SK-N-SH treated with all-trans-retinoic acid at 6 μM for 48 hours (cell line): Measurements from ENCODE around the gene ACSL1.

Experiments
- ATAC-seq: fragments of 200-7000 bp; cut with Tn5 transposase; 3 replicates; pipeline ENCODE4 v1.9.1; 2020; ENCODE audit warnings: mild to moderate bottlenecking, moderate library complexity
- ARNTL ChIP-seq: fragments of 450-650 bp; formaldehyde crosslinking; IDR thresholded peaks from 2 replicates; pipeline ENCODE4 v1.5.0; 2020; ENCODE audit warnings: low read depth, mild to moderate bottlenecking, moderate library complexity, borderline replicate concordance
- BACH2 ChIP-seq: fragments of 250-450 bp; sonication (Bioruptor Pico); IDR thresholded peaks from 2 replicates; pipeline ENCODE4 v1.9.0; 2021; ENCODE audit warnings: mild to moderate bottlenecking, borderline replicate concordance
- CSDC2 ChIP-seq: fragments of 250-450 bp; sonication (Bioruptor Pico); IDR thresholded peaks from 2 replicates; pipeline ENCODE4 v1.5.0; 2020; ENCODE audit warnings: mild to moderate bottlenecking, moderate library complexity
- ESRRG ChIP-seq: fragments of 250-450 bp; sonication (Bioruptor Pico); IDR thresholded peaks from 2 replicates; pipeline ENCODE4 v1.6.1; 2021; ENCODE audit warnings: mild to moderate bottlenecking
- GLIS3 ChIP-seq: fragments of 250-450 bp; sonication (Bioruptor Pico); IDR thresholded peaks from 2 replicates; pipeline ENCODE4 v1.5.0; 2020; ENCODE audit warnings: mild to moderate bottlenecking, moderate library complexity
- ISL1 ChIP-seq: fragments of 250-450 bp; sonication (Bioruptor Pico); IDR thresholded peaks from 2 replicates; pipeline ENCODE4 v2.1.2; 2022; ENCODE audit warnings: mild to moderate bottlenecking, moderate library complexity
- OSR1 ChIP-seq: fragments of 250-450 bp; sonication (Bioruptor Pico); IDR thresholded peaks from 2 replicates; pipeline ENCODE4 v1.8.0; 2022; ENCODE audit warnings: moderate library complexity, mild to moderate bottlenecking, inconsistent platforms
- PPARA ChIP-seq: fragments of 250-450 bp; sonication (Bioruptor Pico); IDR thresholded peaks from 2 replicates; pipeline ENCODE4 v1.5.0; 2020; ENCODE audit warnings: mild to moderate bottlenecking, borderline replicate concordance
- RARB ChIP-seq: fragments of 250-450 bp; sonication (Bioruptor Pico); IDR thresholded peaks from 2 replicates; pipeline ENCODE4 v1.8.0; 2021; ENCODE audit warnings: mild to moderate bottlenecking, moderate library complexity
- SNAI2 ChIP-seq: fragments of 250-450 bp; sonication (Bioruptor Pico); IDR thresholded peaks from 2 replicates; pipeline ENCODE4 v1.5.0; 2020; ENCODE audit warnings: mild to moderate bottlenecking, moderate library complexity
- TCF4 ChIP-seq: fragments of 250-450 bp; sonication (Bioruptor Pico); IDR thresholded peaks from 2 replicates; pipeline ENCODE4 v1.8.0; 2021; ENCODE audit warnings: mild to moderate bottlenecking, moderate library complexity, borderline replicate concordance
- TOX ChIP-seq: fragments of 250-450 bp; sonication (Bioruptor Pico); IDR thresholded peaks from 2 replicates; pipeline ENCODE4 v1.8.0; 2021; ENCODE audit warnings: mild to moderate bottlenecking, moderate library complexity, borderline replicate concordance
- ZC3H10 ChIP-seq: fragments of 250-450 bp; sonication (Bioruptor Pico); IDR thresholded peaks from 2 replicates; pipeline ENCODE4 v1.5.1; 2021; ENCODE audit warnings: mild to moderate bottlenecking, moderate library complexity
- ZFP3 ChIP-seq: fragments of 250-450 bp; sonication (Bioruptor Pico); IDR thresholded peaks from 2 replicates; pipeline ENCODE4 v1.5.0; 2020; ENCODE audit warnings: mild to moderate bottlenecking, moderate library complexity
- ZFP30 ChIP-seq: fragments of 450-650 bp; formaldehyde crosslinking; IDR thresholded peaks from 2 replicates; pipeline ENCODE4 v1.5.0; 2022; ENCODE audit warnings: mild to moderate bottlenecking, moderate library complexity
- ZNF70 ChIP-seq: fragments of 450-650 bp; formaldehyde crosslinking; IDR thresholded peaks from 2 replicates; pipeline ENCODE4 v1.5.0; 2020; ENCODE audit warnings: mild to moderate bottlenecking, moderate library complexity
- ZNF8 ChIP-seq: fragments of 450-650 bp; formaldehyde crosslinking; IDR thresholded peaks from 2 replicates; pipeline ENCODE4 v1.5.0; 2020; ENCODE audit warnings: mild to moderate bottlenecking, moderate library complexity
- TF ChIP-seq, protein P1 (sequence below): fragments of 250-450 bp; sonication (Bioruptor Pico); IDR thresholded peaks from 2 replicates; pipeline ENCODE4 v1.5.0; 2020; ENCODE audit warnings: mild to moderate bottlenecking, moderate library complexity
- TF ChIP-seq, protein P2 (sequence below): fragments of 250-450 bp; sonication (Bioruptor Pico); IDR thresholded peaks from 2 replicates; pipeline ENCODE4 v1.5.1; 2021; ENCODE audit warnings: mild to moderate bottlenecking, moderate library complexity
- TF ChIP-seq, protein P3 (sequence below): fragments of 250-450 bp; sonication (Bioruptor Pico); IDR thresholded peaks from 2 replicates; pipeline ENCODE4 v1.5.1; 2020; ENCODE audit warnings: low read depth, mild to moderate bottlenecking, moderate library complexity
- TF ChIP-seq, protein P4 (sequence below): fragments of 250-450 bp; sonication (Bioruptor Pico); IDR thresholded peaks from 2 replicates; pipeline ENCODE4 v1.8.0; 2020; ENCODE audit warnings: mild to moderate bottlenecking, moderate library complexity, borderline replicate concordance

Gene ACSL1

DNA sequence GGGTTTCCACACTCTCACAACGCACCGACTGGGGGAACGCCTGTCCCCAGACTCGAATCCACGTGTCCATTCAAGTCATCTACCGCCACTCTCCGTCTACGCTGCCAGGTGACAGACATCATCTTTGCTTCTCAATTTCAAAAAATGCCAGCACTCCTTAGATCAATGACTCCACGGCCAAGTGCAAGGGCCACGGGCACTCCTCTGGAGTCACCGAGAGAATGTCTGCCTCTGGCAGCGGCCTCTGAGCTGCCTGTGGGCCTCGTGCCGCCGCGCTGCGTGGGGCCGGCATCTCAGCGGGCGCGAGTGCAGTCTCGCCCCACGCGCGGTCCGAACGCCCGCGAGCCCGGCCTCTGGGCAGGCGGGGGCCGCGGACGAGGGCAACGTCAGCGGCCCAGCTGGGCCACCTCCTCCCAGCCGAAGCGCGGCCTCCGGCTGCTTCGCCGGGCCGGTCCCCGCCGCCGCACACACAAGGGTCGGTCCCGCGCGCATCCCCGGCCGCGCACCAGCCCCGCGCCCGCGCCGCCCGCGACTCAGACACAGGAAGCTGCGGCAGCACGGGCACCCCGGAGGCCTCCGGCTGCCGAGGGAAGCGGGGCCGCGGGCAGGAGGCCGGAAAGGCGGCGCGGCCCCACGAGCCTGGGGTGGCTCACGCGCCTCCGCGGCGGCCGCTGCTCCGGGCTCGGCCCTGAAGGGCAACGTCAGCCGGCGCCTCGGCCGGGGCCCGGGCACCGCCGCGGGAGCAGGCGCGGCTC lies 450 bp downstream of the ACSL1 start:
- ATAC-seq, result peak; percentile 59
- TF ChIP-seq TCF4 (CRISPR knock-in tag) (no peak), GLIS3 (no peak), TOX (CRISPR knock-in tag) (no peak)
- TF ChIP-seq, protein P1, sequence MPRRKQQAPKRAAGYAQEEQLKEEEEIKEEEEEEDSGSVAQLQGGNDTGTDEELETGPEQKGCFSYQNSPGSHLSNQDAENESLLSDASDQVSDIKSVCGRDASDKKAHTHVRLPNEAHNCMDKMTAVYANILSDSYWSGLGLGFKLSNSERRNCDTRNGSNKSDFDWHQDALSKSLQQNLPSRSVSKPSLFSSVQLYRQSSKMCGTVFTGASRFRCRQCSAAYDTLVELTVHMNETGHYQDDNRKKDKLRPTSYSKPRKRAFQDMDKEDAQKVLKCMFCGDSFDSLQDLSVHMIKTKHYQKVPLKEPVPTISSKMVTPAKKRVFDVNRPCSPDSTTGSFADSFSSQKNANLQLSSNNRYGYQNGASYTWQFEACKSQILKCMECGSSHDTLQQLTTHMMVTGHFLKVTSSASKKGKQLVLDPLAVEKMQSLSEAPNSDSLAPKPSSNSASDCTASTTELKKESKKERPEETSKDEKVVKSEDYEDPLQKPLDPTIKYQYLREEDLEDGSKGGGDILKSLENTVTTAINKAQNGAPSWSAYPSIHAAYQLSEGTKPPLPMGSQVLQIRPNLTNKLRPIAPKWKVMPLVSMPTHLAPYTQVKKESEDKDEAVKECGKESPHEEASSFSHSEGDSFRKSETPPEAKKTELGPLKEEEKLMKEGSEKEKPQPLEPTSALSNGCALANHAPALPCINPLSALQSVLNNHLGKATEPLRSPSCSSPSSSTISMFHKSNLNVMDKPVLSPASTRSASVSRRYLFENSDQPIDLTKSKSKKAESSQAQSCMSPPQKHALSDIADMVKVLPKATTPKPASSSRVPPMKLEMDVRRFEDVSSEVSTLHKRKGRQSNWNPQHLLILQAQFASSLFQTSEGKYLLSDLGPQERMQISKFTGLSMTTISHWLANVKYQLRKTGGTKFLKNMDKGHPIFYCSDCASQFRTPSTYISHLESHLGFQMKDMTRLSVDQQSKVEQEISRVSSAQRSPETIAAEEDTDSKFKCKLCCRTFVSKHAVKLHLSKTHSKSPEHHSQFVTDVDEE (CRISPR knock-in tag), result no peak
- TF ChIP-seq, protein P2, sequence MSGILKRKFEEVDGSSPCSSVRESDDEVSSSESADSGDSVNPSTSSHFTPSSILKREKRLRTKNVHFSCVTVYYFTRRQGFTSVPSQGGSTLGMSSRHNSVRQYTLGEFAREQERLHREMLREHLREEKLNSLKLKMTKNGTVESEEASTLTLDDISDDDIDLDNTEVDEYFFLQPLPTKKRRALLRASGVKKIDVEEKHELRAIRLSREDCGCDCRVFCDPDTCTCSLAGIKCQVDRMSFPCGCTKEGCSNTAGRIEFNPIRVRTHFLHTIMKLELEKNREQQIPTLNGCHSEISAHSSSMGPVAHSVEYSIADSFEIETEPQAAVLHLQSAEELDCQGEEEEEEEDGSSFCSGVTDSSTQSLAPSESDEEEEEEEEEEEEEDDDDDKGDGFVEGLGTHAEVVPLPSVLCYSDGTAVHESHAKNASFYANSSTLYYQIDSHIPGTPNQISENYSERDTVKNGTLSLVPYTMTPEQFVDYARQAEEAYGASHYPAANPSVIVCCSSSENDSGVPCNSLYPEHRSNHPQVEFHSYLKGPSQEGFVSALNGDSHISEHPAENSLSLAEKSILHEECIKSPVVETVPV (CRISPR knock-in tag), result no peak

DNA sequence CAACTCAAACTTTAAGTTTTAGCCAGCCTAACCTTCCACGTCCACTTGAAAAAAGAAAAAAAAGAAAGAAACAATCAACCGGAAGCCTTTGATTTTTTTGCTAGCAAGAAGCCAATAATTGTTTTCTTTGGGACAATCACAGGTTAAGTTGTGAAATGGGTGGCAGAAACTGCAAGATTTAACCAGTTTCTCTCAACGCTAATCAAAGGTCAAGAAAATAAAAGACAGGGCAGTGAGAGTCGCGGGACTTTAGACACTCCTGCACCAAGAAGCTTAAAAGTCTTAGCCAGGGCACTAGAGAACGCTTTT lies 1.0 kb downstream of the ACSL1 start:
- TF ChIP-seq BACH2 (no peak), OSR1 (no peak), CSDC2 (CRISPR knock-in tag) (no peak), ZNF8 (CRISPR knock-in tag) (no peak), SNAI2 (CRISPR knock-in tag) (no peak), ZNF70 (CRISPR knock-in tag) (no peak), ARNTL (CRISPR knock-in tag) (no peak), TCF4 (CRISPR knock-in tag) (no peak), RARB (CRISPR knock-in tag) (no peak), ZFP30 (CRISPR knock-in tag) (no peak), PPARA (CRISPR knock-in tag) (no peak), TOX (CRISPR knock-in tag) (no peak), ISL1 (no peak)
- TF ChIP-seq, protein P3, sequence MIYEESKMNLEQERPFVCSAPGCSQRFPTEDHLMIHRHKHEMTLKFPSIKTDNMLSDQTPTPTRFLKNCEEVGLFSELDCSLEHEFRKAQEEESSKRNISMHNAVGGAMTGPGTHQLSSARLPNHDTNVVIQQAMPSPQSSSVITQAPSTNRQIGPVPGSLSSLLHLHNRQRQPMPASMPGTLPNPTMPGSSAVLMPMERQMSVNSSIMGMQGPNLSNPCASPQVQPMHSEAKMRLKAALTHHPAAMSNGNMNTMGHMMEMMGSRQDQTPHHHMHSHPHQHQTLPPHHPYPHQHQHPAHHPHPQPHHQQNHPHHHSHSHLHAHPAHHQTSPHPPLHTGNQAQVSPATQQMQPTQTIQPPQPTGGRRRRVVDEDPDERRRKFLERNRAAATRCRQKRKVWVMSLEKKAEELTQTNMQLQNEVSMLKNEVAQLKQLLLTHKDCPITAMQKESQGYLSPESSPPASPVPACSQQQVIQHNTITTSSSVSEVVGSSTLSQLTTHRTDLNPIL (CRISPR knock-in tag), result no peak
- TF ChIP-seq, protein P1 (CRISPR knock-in tag), result no peak
- TF ChIP-seq, all 23 proteins: peak for 0
- peak; percentile 14; the same call in 1 of the 3 replicates for ATAC-seq

DNA sequence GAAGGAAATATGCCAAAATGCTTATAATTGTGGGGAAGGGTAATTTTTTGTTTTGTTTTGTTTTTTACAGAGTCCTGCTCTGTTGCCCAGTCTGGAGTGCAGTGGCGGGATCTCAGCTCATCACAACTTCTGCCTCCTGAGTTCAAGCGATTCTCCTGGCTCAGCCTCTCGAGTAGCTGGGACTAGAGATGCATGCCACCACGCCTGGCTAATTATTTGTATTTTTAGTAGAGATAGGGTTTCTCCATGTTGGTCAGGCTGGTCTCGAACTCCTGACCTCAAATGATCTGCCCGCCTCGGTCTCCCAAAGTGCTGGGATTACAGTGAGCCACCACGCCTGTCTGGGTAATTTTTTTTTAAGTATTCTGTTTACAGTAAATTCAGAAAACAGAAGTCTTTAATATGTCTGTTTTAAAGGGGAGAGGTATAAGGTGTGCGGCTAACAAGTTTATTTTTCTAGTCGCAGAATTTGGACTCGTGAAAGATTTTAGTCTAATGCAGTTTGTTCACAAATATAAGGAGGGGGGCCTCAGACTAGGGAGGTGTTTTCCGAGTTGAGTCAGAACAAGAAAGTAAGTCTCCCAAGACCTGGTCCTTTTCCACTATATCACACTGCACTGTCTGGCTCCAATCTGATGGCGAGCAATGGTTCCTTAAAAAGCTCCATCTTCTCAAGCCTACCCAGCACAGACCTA lies 1.5 kb downstream of the ACSL1 start:
- ATAC-seq, result no peak
- TF ChIP-seq ZFP30 (CRISPR knock-in tag), result no peak
- TF ChIP-seq, protein P2 (CRISPR knock-in tag), result no peak
- TF ChIP-seq BACH2, result no peak
- no peak for TF ChIP-seq ESRRG
- no peak for TF ChIP-seq TOX (CRISPR knock-in tag)
- TF ChIP-seq ISL1, result no peak
- no peak for TF ChIP-seq OSR1
- TF ChIP-seq GLIS3, result no peak
- TF ChIP-seq ZNF70 (CRISPR knock-in tag), result no peak
- TF ChIP-seq SNAI2 (CRISPR knock-in tag), result no peak
- TF ChIP-seq TCF4 (CRISPR knock-in tag), result no peak
- TF ChIP-seq CSDC2 (CRISPR knock-in tag), result no peak
- no peak for TF ChIP-seq ZC3H10 (CRISPR knock-in tag)
- TF ChIP-seq, protein P3 (CRISPR knock-in tag), result no peak
- TF ChIP-seq ZFP3, result no peak
- TF ChIP-seq, protein P4, sequence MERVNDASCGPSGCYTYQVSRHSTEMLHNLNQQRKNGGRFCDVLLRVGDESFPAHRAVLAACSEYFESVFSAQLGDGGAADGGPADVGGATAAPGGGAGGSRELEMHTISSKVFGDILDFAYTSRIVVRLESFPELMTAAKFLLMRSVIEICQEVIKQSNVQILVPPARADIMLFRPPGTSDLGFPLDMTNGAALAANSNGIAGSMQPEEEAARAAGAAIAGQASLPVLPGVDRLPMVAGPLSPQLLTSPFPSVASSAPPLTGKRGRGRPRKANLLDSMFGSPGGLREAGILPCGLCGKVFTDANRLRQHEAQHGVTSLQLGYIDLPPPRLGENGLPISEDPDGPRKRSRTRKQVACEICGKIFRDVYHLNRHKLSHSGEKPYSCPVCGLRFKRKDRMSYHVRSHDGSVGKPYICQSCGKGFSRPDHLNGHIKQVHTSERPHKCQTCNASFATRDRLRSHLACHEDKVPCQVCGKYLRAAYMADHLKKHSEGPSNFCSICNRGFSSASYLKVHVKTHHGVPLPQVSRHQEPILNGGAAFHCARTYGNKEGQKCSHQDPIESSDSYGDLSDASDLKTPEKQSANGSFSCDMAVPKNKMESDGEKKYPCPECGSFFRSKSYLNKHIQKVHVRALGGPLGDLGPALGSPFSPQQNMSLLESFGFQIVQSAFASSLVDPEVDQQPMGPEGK, result no peak
- TF ChIP-seq RARB (CRISPR knock-in tag), result no peak
